Osteoblast (primary cell): Measurements from ENCODE around the gene KAT6B. TPM values are rescaled to one million over a fixed set of nuclear protein-coding genes. Genes with fewer than 3 reads are reported as not detected.

Experiments used
- DNase-seq: peaks from one replicate; pipeline ENCODE4 v3.0.0; 2011; ENCODE audit warnings: low spot score, mixed read lengths; ENCODE audit not compliant: insufficient read length; ENCODE audit errors: missing footprints
- H2AFZ ChIP-seq: 2 replicates; pipeline ENCODE4 v1.6.0; 2011; ENCODE audit warnings: mild to moderate bottlenecking, low read length
- H3K27ac ChIP-seq: 2 replicates; pipeline ENCODE4 v1.5.1; 2011; ENCODE audit warnings: mild to moderate bottlenecking, low read depth, low read length, moderate library complexity
- H3K27me3 ChIP-seq: 2 replicates; pipeline ENCODE4 v1.6.0; 2012; ENCODE audit warnings: mild to moderate bottlenecking, control low read depth, inconsistent platforms, low read length, moderate library complexity; ENCODE audit not compliant: insufficient read depth
- H3K36me3 ChIP-seq: 2 replicates; pipeline ENCODE4 v1.5.1; 2011; ENCODE audit warnings: mild to moderate bottlenecking, low read length, control low read depth, moderate library complexity; ENCODE audit not compliant: insufficient read depth
- H3K4me1 ChIP-seq: 2 replicates; pipeline ENCODE4 v1.5.1; 2011; ENCODE audit warnings: mild to moderate bottlenecking, low read length, control low read depth, moderate library complexity; ENCODE audit not compliant: insufficient read depth
- H3K4me2 ChIP-seq: 2 replicates; pipeline ENCODE4 v1.6.0; 2011; ENCODE audit warnings: mild to moderate bottlenecking, low read length; ENCODE audit not compliant: insufficient read depth
- H3K4me3 ChIP-seq: fragments of 200-600 bp; sonication (generic); 3 replicates; pipeline ENCODE4 v1.5.1; 2012; ENCODE audit warnings: mild to moderate bottlenecking, low read length, inconsistent platforms; ENCODE audit not compliant: insufficient read depth
- H3K79me2 ChIP-seq: 2 replicates; pipeline ENCODE4 v1.6.0; 2012; ENCODE audit warnings: mild to moderate bottlenecking, low read length, control low read depth, inconsistent platforms; ENCODE audit not compliant: insufficient read depth
- H3K9me3 ChIP-seq: 2 replicates; pipeline ENCODE4 v1.5.1; 2011; ENCODE audit warnings: low read depth, low read length, control low read depth
- H4K20me1 ChIP-seq: 2 replicates; pipeline ENCODE4 v1.6.0; 2012; ENCODE audit warnings: mild to moderate bottlenecking, low read length, control low read depth; ENCODE audit not compliant: insufficient read depth
- CTCF ChIP-seq: IDR thresholded peaks from 2 replicates; pipeline ENCODE4 v1.5.1; 2011; ENCODE audit warnings: mild to moderate bottlenecking, low read depth, low read length, moderate library complexity; ENCODE audit errors: extremely low read depth
- total RNA-seq: library from RNA; depleted of rRNA; stranded (reverse); fragments of >200 nt; gene quantifications from 2 replicates; pipeline ENCODE4 v1.2.3, GENCODE V29; 2012

The KAT6B gene
- total RNA-seq, 1 donor = 24.6 TPM

GRCh38 chr10:74987339-74988053 is 161.1 kb downstream of the KAT6B start:
- no peak overlapping the region for H3K4me3 ChIP-seq
- H3K4me2 ChIP-seq = no peak overlapping the region
- no peaks in the 10 kb centered on the region for H3K9me3 ChIP-seq
- no peak for DNase-seq
- peaks cover 7% of the 10 kb centered on the region for H3K4me1 ChIP-seq
- H4K20me1 ChIP-seq = peaks cover 7% of the 10 kb centered on the region
- H3K36me3 ChIP-seq = peaks cover 6% of the 10 kb centered on the region
- TF ChIP-seq CTCF = no peak
- no peaks in the 10 kb centered on the region for H3K79me2 ChIP-seq
- H3K27ac ChIP-seq = no peak overlapping the region
- no peaks in the 10 kb centered on the region for H3K27me3 ChIP-seq
- no peak overlapping the region for H2AFZ ChIP-seq

DNA sequence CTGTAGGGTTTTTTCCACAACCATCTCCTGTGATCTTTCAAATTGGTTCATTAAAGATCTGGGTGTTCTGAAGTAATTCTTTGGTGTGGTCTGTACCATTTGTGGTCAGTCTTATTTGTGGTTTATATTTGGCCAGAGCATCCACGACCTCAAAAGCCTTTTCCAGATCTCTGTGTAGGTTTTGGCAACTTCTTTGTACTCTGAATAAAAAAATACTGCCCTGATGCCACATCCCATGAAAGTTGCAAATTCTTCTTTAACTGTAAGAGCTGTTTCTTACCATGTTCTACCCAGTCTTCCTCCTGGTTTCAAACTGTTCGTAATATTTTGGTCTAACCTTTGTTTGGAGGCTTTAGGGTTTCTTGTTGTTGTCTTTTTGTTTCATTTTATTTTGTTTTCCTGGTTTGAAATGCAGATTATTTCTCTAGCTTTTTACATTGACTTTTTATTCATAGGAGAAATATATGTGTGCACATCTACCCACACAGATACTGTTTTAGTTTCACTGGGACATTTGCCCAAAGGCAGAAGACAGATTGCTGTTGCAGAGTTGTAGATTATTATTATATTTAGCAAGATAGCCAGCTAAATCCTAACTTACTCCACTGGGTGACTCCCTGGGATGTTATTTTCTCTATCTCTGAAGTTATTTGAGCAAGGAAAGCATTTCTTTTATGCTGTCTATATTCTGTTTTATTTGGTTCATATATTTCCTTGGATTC is 161.8 kb downstream of the KAT6B start:
- Histone ChIP-seq H3K36me3 (peaks cover 4% of the 10 kb centered on the region), H3K9me3 (no peaks in the 10 kb centered on the region), H3K4me2 (peak overlapping the region; percentile 10), H3K27ac (no peak overlapping the region), H3K79me2 (no peaks in the 10 kb centered on the region), H2AFZ (no peak overlapping the region), H3K4me3 (no peak overlapping the region), H3K27me3 (no peaks in the 10 kb centered on the region), H4K20me1 (peaks cover 7% of the 10 kb centered on the region), H3K4me1 (peaks cover 7% of the 10 kb centered on the region)
- DNase-seq = no peak
- TF ChIP-seq CTCF = no peak

GRCh38 chr10:74988832-74989561 is 162.6 kb downstream of the KAT6B start:
- H3K79me2 ChIP-seq = no peaks in the 10 kb centered on the region
- no peak for DNase-seq
- H3K27ac ChIP-seq = no peak overlapping the region
- H3K4me3 ChIP-seq = no peak overlapping the region
- H3K4me2 ChIP-seq = no peak overlapping the region
- H3K4me1 ChIP-seq = peaks cover 7% of the 10 kb centered on the region
- no peaks in the 10 kb centered on the region for H3K27me3 ChIP-seq
- no peaks in the 10 kb centered on the region for H3K36me3 ChIP-seq
- H3K9me3 ChIP-seq = no peaks in the 10 kb centered on the region
- no peak overlapping the region for H2AFZ ChIP-seq
- peaks cover 7% of the 10 kb centered on the region for H4K20me1 ChIP-seq
- TF ChIP-seq CTCF = no peak

DNA sequence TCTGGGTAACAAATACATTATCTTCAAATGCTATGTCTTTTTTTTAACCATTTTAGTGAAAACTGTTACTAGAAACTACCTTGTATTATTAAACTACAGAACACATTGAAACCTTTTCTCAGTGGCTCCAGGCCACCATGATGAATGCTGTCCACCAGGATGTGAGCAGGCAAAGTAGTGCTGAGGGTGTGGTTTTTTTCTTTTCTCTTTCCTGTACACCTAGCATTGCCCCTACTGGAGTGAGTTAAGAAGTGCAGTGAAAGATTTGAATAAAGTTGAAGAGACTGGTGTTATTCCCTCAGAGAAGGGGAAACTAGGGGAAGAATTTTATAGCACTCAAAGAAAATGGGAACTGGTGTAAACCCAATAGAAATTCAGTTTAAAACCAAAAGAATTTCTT is 165.0 kb downstream of the KAT6B start:
- H3K27me3 ChIP-seq = no peaks in the 10 kb centered on the region
- H3K4me2 ChIP-seq = no peak overlapping the region
- peaks cover 7% of the 10 kb centered on the region for H4K20me1 ChIP-seq
- DNase-seq = no peak
- peak; percentile 34 for TF ChIP-seq CTCF
- no peak overlapping the region for H3K27ac ChIP-seq
- no peaks in the 10 kb centered on the region for H3K9me3 ChIP-seq
- H3K79me2 ChIP-seq = no peaks in the 10 kb centered on the region
- no peak overlapping the region for H3K4me3 ChIP-seq
- H3K36me3 ChIP-seq = peaks cover 6% of the 10 kb centered on the region
- H3K4me1 ChIP-seq = peaks cover 7% of the 10 kb centered on the region
- H2AFZ ChIP-seq = no peak overlapping the region
